ENCODE data around the gene ABCC11. TPM values are rescaled to one million over a fixed set of nuclear protein-coding genes. Genes with fewer than 3 reads are reported as not detected.

The ABCC11 gene
- 0.52 TPM for total RNA-seq

GRCh38 chr16:48247311-48247710 is at the start of gene ABCC11:
TSS of gene ABCC11 (minus strand) at chr16:48247539. CDS start at chr16:48231921, 15,618 bp downstream.
- H3K4me1 ChIP-seq (ENCODE audit: insufficient read depth, low read length) = peaks cover 34% of the 10 kb centered on the region
- H3K27me3 ChIP-seq (ENCODE audit: insufficient read depth, low read length) = no peaks in the 10 kb centered on the region
- H3K9me3 ChIP-seq (ENCODE audit: low read depth, low read length) = no peaks in the 10 kb centered on the region
- no peak within 1 kb of the TSS for H3K4me3 ChIP-seq (ENCODE audit: low read length)

- no peaks in the 10 kb centered on the region for H3K9me3 ChIP-seq (ENCODE audit: low read depth, low read length)
- no peaks in the 10 kb centered on the region for H3K27me3 ChIP-seq (ENCODE audit: insufficient read depth, low read length)
Measured at GRCh38 chr16:48295488-48296281, 48.3 kb upstream of the ABCC11 start.

GRCh38 chr16:48294724-48295123 is 47.4 kb upstream of the ABCC11 start:
- no peaks in the 10 kb centered on the region for H3K9me3 ChIP-seq (ENCODE audit: low read depth, low read length)
- H3K4me1 ChIP-seq (ENCODE audit: insufficient read depth, low read length) = no peaks in the 10 kb centered on the region
- no peaks in the 10 kb centered on the region for H3K27me3 ChIP-seq (ENCODE audit: insufficient read depth, low read length)
- no peak overlapping the region for H3K4me3 ChIP-seq (ENCODE audit: low read length)

More at GRCh38 chr16:48295488-48296281, 48.3 kb upstream of the ABCC11 start:
- Histone ChIP-seq H3K4me3 (ENCODE audit: low read length) (no peak overlapping the region), H3K4me1 (ENCODE audit: insufficient read depth, low read length) (no peaks in the 10 kb centered on the region)

GRCh38 chr16:48292452-48292851 is 45.1 kb upstream of the ABCC11 start:
- no peak overlapping the region for H3K4me3 ChIP-seq (ENCODE audit: low read length)
- H3K4me1 ChIP-seq (ENCODE audit: insufficient read depth, low read length) = no peaks in the 10 kb centered on the region
- no peaks in the 10 kb centered on the region for H3K9me3 ChIP-seq (ENCODE audit: low read depth, low read length)
- H3K27me3 ChIP-seq (ENCODE audit: insufficient read depth, low read length) = no peaks in the 10 kb centered on the region

GRCh38 chr16:48291754-48292153 is 44.4 kb upstream of the ABCC11 start:
- Histone ChIP-seq H3K4me3 (ENCODE audit: low read length) (no peak overlapping the region), H3K27me3 (ENCODE audit: insufficient read depth, low read length) (no peaks in the 10 kb centered on the region), H3K9me3 (ENCODE audit: low read depth, low read length) (peaks cover 6% of the 10 kb centered on the region), H3K4me1 (ENCODE audit: insufficient read depth, low read length) (no peaks in the 10 kb centered on the region)

GRCh38 chr16:48291303-48291702 is 44.0 kb upstream of the ABCC11 start:
- peaks cover 6% of the 10 kb centered on the region for H3K9me3 ChIP-seq (ENCODE audit: low read depth, low read length)
- no peaks in the 10 kb centered on the region for H3K27me3 ChIP-seq (ENCODE audit: insufficient read depth, low read length)
- no peaks in the 10 kb centered on the region for H3K4me1 ChIP-seq (ENCODE audit: insufficient read depth, low read length)
- H3K4me3 ChIP-seq (ENCODE audit: low read length) = no peak overlapping the region

GRCh38 chr16:48287239-48287638 is 39.9 kb upstream of the ABCC11 start:
- H3K4me3 ChIP-seq (ENCODE audit: low read length) = no peak overlapping the region
- peaks cover 6% of the 10 kb centered on the region for H3K9me3 ChIP-seq (ENCODE audit: low read depth, low read length)
- H3K4me1 ChIP-seq (ENCODE audit: insufficient read depth, low read length) = no peaks in the 10 kb centered on the region
- H3K27me3 ChIP-seq (ENCODE audit: insufficient read depth, low read length) = no peaks in the 10 kb centered on the region

- no peak overlapping the region for H3K4me3 ChIP-seq (ENCODE audit: low read length)
- H3K27me3 ChIP-seq (ENCODE audit: insufficient read depth, low read length) = no peaks in the 10 kb centered on the region
- H3K9me3 ChIP-seq (ENCODE audit: low read depth, low read length) = peaks cover 6% of the 10 kb centered on the region
- H3K4me1 ChIP-seq (ENCODE audit: insufficient read depth, low read length) = no peaks in the 10 kb centered on the region
Measured at GRCh38 chr16:48284772-48285409, 37.6 kb upstream of the ABCC11 start.

GRCh38 chr16:48282636-48283263 is 35.4 kb upstream of the ABCC11 start:
- Histone ChIP-seq H3K4me1 (ENCODE audit: insufficient read depth, low read length) (no peaks in the 10 kb centered on the region), H3K4me3 (ENCODE audit: low read length) (no peak overlapping the region), H3K27me3 (ENCODE audit: insufficient read depth, low read length) (no peaks in the 10 kb centered on the region), H3K9me3 (ENCODE audit: low read depth, low read length) (peaks cover 6% of the 10 kb centered on the region)

GRCh38 chr16:48280546-48280945 is 33.2 kb upstream of the ABCC11 start:
- no peaks in the 10 kb centered on the region for H3K27me3 ChIP-seq (ENCODE audit: insufficient read depth, low read length)
- H3K9me3 ChIP-seq (ENCODE audit: low read depth, low read length) = no peaks in the 10 kb centered on the region
- no peaks in the 10 kb centered on the region for H3K4me1 ChIP-seq (ENCODE audit: insufficient read depth, low read length)
- no peak overlapping the region for H3K4me3 ChIP-seq (ENCODE audit: low read length)

GRCh38 chr16:48279199-48279598 is 31.9 kb upstream of the ABCC11 start:
- Histone ChIP-seq H3K9me3 (ENCODE audit: low read depth, low read length) (no peaks in the 10 kb centered on the region), H3K4me1 (ENCODE audit: insufficient read depth, low read length) (no peaks in the 10 kb centered on the region), H3K27me3 (ENCODE audit: insufficient read depth, low read length) (no peaks in the 10 kb centered on the region), H3K4me3 (ENCODE audit: low read length) (no peak overlapping the region)

- Histone ChIP-seq H3K27me3 (ENCODE audit: insufficient read depth, low read length) (no peaks in the 10 kb centered on the region), H3K4me1 (ENCODE audit: insufficient read depth, low read length) (no peaks in the 10 kb centered on the region), H3K9me3 (ENCODE audit: low read depth, low read length) (no peaks in the 10 kb centered on the region), H3K4me3 (ENCODE audit: low read length) (no peak overlapping the region)
Measured at GRCh38 chr16:48277158-48277557, 29.8 kb upstream of the ABCC11 start.

GRCh38 chr16:48276102-48276501 is 28.8 kb upstream of the ABCC11 start:
- no peaks in the 10 kb centered on the region for H3K4me1 ChIP-seq (ENCODE audit: insufficient read depth, low read length)
- H3K9me3 ChIP-seq (ENCODE audit: low read depth, low read length) = no peaks in the 10 kb centered on the region
- H3K27me3 ChIP-seq (ENCODE audit: insufficient read depth, low read length) = no peaks in the 10 kb centered on the region
- H3K4me3 ChIP-seq (ENCODE audit: low read length) = no peak overlapping the region

GRCh38 chr16:48274476-48274875 is 27.1 kb upstream of the ABCC11 start:
- H3K27me3 ChIP-seq (ENCODE audit: insufficient read depth, low read length) = no peaks in the 10 kb centered on the region

GRCh38 chr16:48272837-48273421 is 25.6 kb upstream of the ABCC11 start:
- Histone ChIP-seq H3K4me3 (ENCODE audit: low read length) (no peak overlapping the region), H3K9me3 (ENCODE audit: low read depth, low read length) (no peaks in the 10 kb centered on the region), H3K27me3 (ENCODE audit: insufficient read depth, low read length) (no peaks in the 10 kb centered on the region), H3K4me1 (ENCODE audit: insufficient read depth, low read length) (no peaks in the 10 kb centered on the region)

More at GRCh38 chr16:48274476-48274875, 27.1 kb upstream of the ABCC11 start:
- Histone ChIP-seq H3K4me3 (ENCODE audit: low read length) (no peak overlapping the region), H3K4me1 (ENCODE audit: insufficient read depth, low read length) (no peaks in the 10 kb centered on the region), H3K9me3 (ENCODE audit: low read depth, low read length) (no peaks in the 10 kb centered on the region)

Measured in mononuclear cell (primary cell).